ENCODE measurements around the gene LPCAT1.

DNA sequence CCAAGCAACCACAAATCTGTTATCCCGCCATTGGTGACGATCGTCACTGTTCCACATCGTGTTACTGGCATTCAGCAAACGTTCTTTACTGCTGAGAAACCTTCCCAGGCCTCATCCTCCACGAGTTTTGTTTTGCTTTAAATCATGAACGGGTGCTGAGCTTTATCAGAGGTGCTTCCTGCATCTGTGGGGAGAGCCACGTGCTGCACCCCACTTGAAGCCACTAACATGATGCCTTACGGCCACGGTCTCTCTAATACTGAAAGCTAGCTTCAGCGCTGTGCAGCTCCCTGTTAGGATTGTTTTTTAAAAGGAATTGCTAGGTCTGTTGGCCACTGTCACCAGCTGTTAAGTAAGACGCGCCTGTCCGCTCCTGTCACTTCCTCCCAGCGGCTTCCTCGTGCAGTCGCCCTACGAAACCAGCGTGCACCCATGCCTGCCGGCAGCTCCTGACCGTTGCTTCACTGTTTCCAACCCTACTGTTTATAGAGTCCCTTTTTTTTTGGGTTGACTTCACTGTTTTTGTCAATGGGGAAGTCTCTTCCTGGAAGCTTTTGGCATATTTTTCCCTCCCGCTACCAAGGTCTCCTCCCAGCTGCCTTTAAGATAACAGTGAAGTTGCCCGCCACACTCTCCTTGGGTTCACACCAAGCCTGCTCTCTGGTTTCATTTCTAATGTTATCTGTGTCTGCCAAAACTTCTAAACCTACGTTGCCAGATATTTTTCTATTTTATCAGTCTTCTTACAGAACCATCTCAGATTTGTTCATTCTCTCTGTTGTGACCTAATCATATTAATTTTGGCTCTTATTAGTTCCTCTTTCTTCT lies 20.3 kb downstream of the LPCAT1 start:
- no peak for TF ChIP-seq CTCF (IDR thresholded peaks at IDR 0.05)
- TF ChIP-seq ZFX (IDR thresholded peaks at IDR 0.05; ENCODE audit: borderline replicate concordance) = no peak

All from 22Rv1 (cell line).